Transverse colon (tissue), 4 donors: Measurements from ENCODE around the gene SF3B1. TPM values are rescaled to one million over a fixed set of nuclear protein-coding genes. Genes with fewer than 3 reads are reported as not detected.
A peak's percentile ranks its signal among the peaks of the same experiment; 100 is the strongest.
"Not testable (repeated sequence)": the region's sequence is repeated elsewhere in the genome, so short reads cannot be mapped to it uniquely, and the experiment has no call there.

Experiments
- DNase-seq: peaks from one replicate; pipeline ENCODE4 v3.0.0-alpha.2; 2019
- H3K27ac ChIP-seq, 4 donors: fragments of 200-600 bp; sonication (generic); 2 replicates each; pipeline ENCODE4 v1.5.1; 2016 to 2018; ENCODE audit warnings: inconsistent platforms in 4 of 4
- H3K27me3 ChIP-seq: fragments of 200-600 bp; sonication (generic); 2 replicates; pipeline ENCODE4 v1.5.1; 2017; ENCODE audit warnings: inconsistent platforms
- H3K36me3 ChIP-seq, 4 donors: fragments of 200-600 bp; sonication (generic); 2 replicates each; pipeline ENCODE4 v1.5.1; 2017 to 2019; ENCODE audit warnings: inconsistent platforms in 4 of 4
- H3K4me1 ChIP-seq, 4 donors: fragments of 200-600 bp; sonication (generic); 2 replicates each; pipeline ENCODE4 v1.5.1; 2017 to 2020; ENCODE audit warnings: inconsistent platforms in 4 of 4
- H3K4me3 ChIP-seq, 4 donors: fragments of 200-600 bp; sonication (generic); 1 replicate in 1 of 4; 2 replicates in 3 of 4; pipeline versions ENCODE4 v1.5.1 to v1.6.1; 2017 to 2019; ENCODE audit warnings: inconsistent platforms in 4 of 4
- H3K9me3 ChIP-seq, 2 donors: fragments of 200-600 bp; sonication (generic); 2 replicates each; pipeline ENCODE4 v1.5.1; 2017 to 2019; ENCODE audit warnings: inconsistent platforms in 2 of 2
- CTCF ChIP-seq, 5 experiments: fragments of 200-600 bp in 3 of 5; fragments of 450-650 bp in 2 of 5; sonication (generic) in 3 of 5; IDR thresholded peaks; 1 replicate in 2 of 5; 2 replicates in 3 of 5; pipeline ENCODE4 v1.5.1; 2016 to 2017; ENCODE audit warnings: antibody characterized with exemption in 5 of 5, inconsistent platforms in 3 of 5, mild to moderate bottlenecking in 2 of 5, moderate library complexity in 1 of 5
- EP300 ChIP-seq: sonication (generic); formaldehyde crosslinking; IDR thresholded peaks from one replicate; pipeline ENCODE4 v1.6.1; 2017; ENCODE audit warnings: antibody characterized with exemption, low read depth
- POLR2A ChIP-seq: fragments of 450-650 bp; IDR thresholded peaks from one replicate; pipeline ENCODE4 v1.6.1; 2016; ENCODE audit warnings: antibody characterized with exemption, mild to moderate bottlenecking, moderate library complexity
- POLR2AphosphoS5 ChIP-seq, 3 donors: sonication (generic); formaldehyde crosslinking; IDR thresholded peaks; one replicate each; pipeline ENCODE4 v1.6.1; 2016; ENCODE audit warnings: antibody characterized with exemption in 3 of 3
- WGBS, 2 donors: methylation state at CpG; one replicate each; pipeline ENCODE4 v1.1.5; 2018; ENCODE audit warnings: low coverage in 1 of 2; 5-methylcytosine and 5-hydroxymethylcytosine counted together
- in situ Hi-C, 4 donors: fragments of 200-750 bp; cut with MboI; loops; one replicate each; pipeline versions ENCODE4 v1.15.0 to v1.15.1; 2017; ENCODE audit warnings: low sequenced_read_pairs in 3 of 4, low pct_ligation_motif_present in 1 of 4, low pct_unique_long_range_greater_than_20kb in 1 of 4
- intact Hi-C: fragments of 100-400 bp; cut with DNase I; formaldehyde crosslinking; loops from one replicate; pipeline ENCODE4 v1.15.1; 2023; ENCODE audit warnings: low total_unique reads
- total RNA-seq, 4 donors: library from RNA; depleted of rRNA; stranded (reverse); fragments of >200 nt; gene quantifications; one replicate each; pipeline ENCODE4 v1.1.0, GENCODE V29; 2016

Gene SF3B1
- total RNA-seq, 4 donors from 2014 or later, result 282 to 531 (median 394) TPM

GRCh38 chr2:197452754-197453122, 17.9 kb upstream of the SF3B1 start:
- intact Hi-C loops, result no loop called here
- Histone ChIP-seq H3K4me1 (peaks cover 10 to 28% (median 13%) of the 10 kb centered on the region in 4 donors), H3K9me3 (no peaks in the 10 kb centered on the region), H3K27me3 (no peaks in the 10 kb centered on the region), H3K27ac (peak overlapping the region; percentile 93 to 100 (median 98)), H3K4me3 (peak overlapping the region; percentile 46 to 93 (median 68)), H3K36me3 (no peaks in the 10 kb centered on the region)
- in situ Hi-C loops, result no loop called here
- DNase-seq, result no peak
- WGBS, 2 donors, result 2% methylated on average over 11 of the region's 11 CpGs; no CpG with 5 or more reads in 1 of the 2 donors
- no peak for TF ChIP-seq POLR2AphosphoS5 (IDR thresholded peaks at IDR 0.05)

- in situ Hi-C loops, DNase-seq, H3K4me3 ChIP-seq, H3K27ac ChIP-seq, H3K36me3 ChIP-seq, H3K27me3 ChIP-seq, H3K9me3 ChIP-seq, intact Hi-C loops: not testable (repeated sequence)
- 60 to 88% methylated on average over 1 to 6 of the region's 6 CpGs for WGBS, 2 donors
- H3K4me1 ChIP-seq, result peaks cover 10 to 18% (median 13%) of the 10 kb centered on the region in 4 donors
These were observed 16.1 kb upstream of the SF3B1 start for GRCh38 chr2:197450935-197451358.

GRCh38 chr2:197450465-197450864, 15.6 kb upstream of the SF3B1 start:
- Histone ChIP-seq H3K36me3 (no peaks in the 10 kb centered on the region), H3K9me3 (no peaks in the 10 kb centered on the region), H3K27ac (no peak overlapping the region), H3K4me3 (no peak overlapping the region), H3K4me1 (peaks cover 10 to 17% (median 12%) of the 10 kb centered on the region in 4 donors), H3K27me3 (no peaks in the 10 kb centered on the region)
- whole genome bisulfite sequencing, 2 donors, result 85% methylated on average over 25 of the region's 25 CpGs; no CpG with 5 or more reads in 1 of the 2 donors
- in situ Hi-C loops, result no loop called here
- DNase-seq, result no peak
- no peak for TF ChIP-seq EP300
- no peak for TF ChIP-seq POLR2AphosphoS5 (IDR thresholded peaks at IDR 0.05)
- TF ChIP-seq POLR2A, result no peak
- TF ChIP-seq CTCF (IDR thresholded peaks at IDR 0.05), result no peak
- intact Hi-C loops, result no loop called here

- Histone ChIP-seq H3K36me3 (no peaks in the 10 kb centered on the region), H3K27ac (no peak overlapping the region), H3K4me3 (no peak overlapping the region), H3K9me3 (no peaks in the 10 kb centered on the region), H3K27me3 (no peaks in the 10 kb centered on the region), H3K4me1 (peaks cover 0 to 3% (median 0%) of the 10 kb centered on the region in 4 donors)
- intact Hi-C loops, result no loop called here
- in situ Hi-C loops, result no loop called here
- TF ChIP-seq POLR2AphosphoS5 (IDR thresholded peaks at IDR 0.05) (no peak), POLR2A (no peak), EP300 (no peak), CTCF (IDR thresholded peaks at IDR 0.05) (no peak)
- no peak for DNase-seq
These were observed 12.0 kb upstream of the SF3B1 start for GRCh38 chr2:197446844-197447243.

- Histone ChIP-seq H3K27me3 (no peaks in the 10 kb centered on the region), H3K27ac (no peak overlapping the region), H3K36me3 (no peaks in the 10 kb centered on the region), H3K9me3 (no peaks in the 10 kb centered on the region), H3K4me3 (no peak overlapping the region), H3K4me1 (peaks cover 0 to 3% (median 0%) of the 10 kb centered on the region in 4 donors)
- TF ChIP-seq CTCF (IDR thresholded peaks at IDR 0.05), result no peak
- no peak for TF ChIP-seq POLR2A
- WGBS, 2 donors, result 77 to 80% methylated on average over 1 of the region's 1 CpG
- intact Hi-C loops (no loop called here), in situ Hi-C loops (no loop called here)
- DNase-seq, result no peak
These were observed 10.9 kb upstream of the SF3B1 start for GRCh38 chr2:197445746-197446145.
